ENCODE measurements around the gene G0S2. TPM values are rescaled to one million over a fixed set of nuclear protein-coding genes. Genes with fewer than 3 reads are reported as not detected.

Gene G0S2
- polyA plus RNA-seq, 1 of the 3 experiments (the other 2 are of a cell fraction) = 43.2 TPM

GRCh38 chr1:209702832-209703231 lies 27.6 kb downstream of the G0S2 start (continued):
- TF ChIP-seq GATA2 (CRISPR knock-in tag; IDR thresholded peaks at IDR 0.05) (no peak), EP300 (IDR thresholded peaks at IDR 0.05; ENCODE audit: borderline replicate concordance in 1 of 2, low read depth in 1 of 2, low read length in 1 of 2) (no peak), CHD2 (IDR thresholded peaks at IDR 0.05; ENCODE audit: low read length, partially characterized antibody) (no peak), NFIC (IDR thresholded peaks at IDR 0.05; ENCODE audit: borderline replicate concordance) (no peak), ELF1 (IDR thresholded peaks at IDR 0.05) (no peak)

- DNase-seq = no peak
- Histone ChIP-seq H3K79me2 (ENCODE audit: insufficient read depth) (no peaks in the 10 kb centered on the region), H3K9me2 (no peaks in the 10 kb centered on the region), H2AFZ (ENCODE audit: low read depth) (no peak overlapping the region), H3K9me3 (no peaks in the 10 kb centered on the region), H3K27ac (ENCODE audit: low read depth in 2 of 2, low read length in 1 of 2) (no peak overlapping the region), H4K20me1 (ENCODE audit: insufficient read depth) (no peaks in the 10 kb centered on the region), H3K4me2 (no peak overlapping the region), H3K27me3 (ENCODE audit: insufficient read depth) (no peaks in the 10 kb centered on the region), H3F3A (replicated peaks; ENCODE audit: insufficient read depth) (peaks cover 8% of the 10 kb centered on the region), H3K4me1 (ENCODE audit: control insufficient read depth in 1 of 2, insufficient read depth in 2 of 2, low read depth in 1 of 2, low read length in 1 of 2) (peaks cover 0 to 13% of the 10 kb centered on the region in 2 experiments), H3K36me3 (replicated peaks in 1 of 2; ENCODE audit: control insufficient read depth in 1 of 2, insufficient read depth in 2 of 2, low read length in 1 of 2) (no peaks in the 10 kb centered on the region), H3K4me3 (ENCODE audit: low read depth in 2 of 2, low read length in 1 of 2) (no peak overlapping the region), H3K9ac (no peak overlapping the region)
- ChIA-PET CTCF (interaction anchor here (0.7 to 1.7 kb wide), 3 partner anchors 29 to 138 kb away, joined by 4 to 5 read pairs (median 4); no protein-coding TSS in a partner anchor), POLR2A (no interaction called here)
- no peak for TF ChIP-seq RXRA (IDR thresholded peaks at IDR 0.05; ENCODE audit: borderline replicate concordance, low read depth)
- no peak for TF ChIP-seq TEAD4 (IDR thresholded peaks at IDR 0.05; ENCODE audit: borderline replicate concordance, insufficient read depth)
- TF ChIP-seq EP300 (IDR thresholded peaks at IDR 0.05; ENCODE audit: borderline replicate concordance in 1 of 2, low read depth in 1 of 2, low read length in 1 of 2) = no peak
- TF ChIP-seq IRF3 (IDR thresholded peaks at IDR 0.05; ENCODE audit: low read depth, low read length) = no peak
- TF ChIP-seq NFIC (IDR thresholded peaks at IDR 0.05; ENCODE audit: borderline replicate concordance) = no peak
- TF ChIP-seq CHD2 (IDR thresholded peaks at IDR 0.05; ENCODE audit: low read length, partially characterized antibody) = no peak
- TF ChIP-seq MAX (IDR thresholded peaks at IDR 0.05; ENCODE audit: low read depth) = no peak
- no peak for TF ChIP-seq YY1 (IDR thresholded peaks at IDR 0.05; ENCODE audit: low read depth)
- TF ChIP-seq REST (IDR thresholded peaks at IDR 0.05; ENCODE audit: low read depth, low read length) = no peak
- no peak for TF ChIP-seq ELF1 (IDR thresholded peaks at IDR 0.05)
- no peak for TF ChIP-seq TAF1 (IDR thresholded peaks at IDR 0.05; ENCODE audit: borderline replicate concordance, low read depth, low read length)
- no peak for TF ChIP-seq POLR2AphosphoS5 (IDR thresholded peaks at IDR 0.05; ENCODE audit: low read depth, low read length)
- no peak for TF ChIP-seq SIN3A (IDR thresholded peaks at IDR 0.05; ENCODE audit: borderline replicate concordance, low read depth, low read length)
- no peak for TF ChIP-seq MEF2A (IDR thresholded peaks at IDR 0.05; ENCODE audit: borderline replicate concordance, low read depth)
- no peak for TF ChIP-seq SMC3 (IDR thresholded peaks at IDR 0.05; ENCODE audit: low read depth, low read length)
- TF ChIP-seq FOXM1 (IDR thresholded peaks at IDR 0.05; ENCODE audit: low read depth) = no peak
- 80% methylated on average over 6 of the region's 6 CpGs for whole genome bisulfite sequencing (ENCODE audit: low lambda C conversion rate)
Measured at GRCh38 chr1:209703834-209704504, 28.8 kb downstream of the G0S2 start.

Data from SK-N-SH (cell line).